PC-3 (cell line): ENCODE results near the gene LHX2.

ENCODE experiments used
- CTCF ChIP-seq: fragments of 300-600 bp; sonication (generic); conservative IDR thresholded peaks from 2 replicates; pipeline ENCODE4 v1.5.1; 2017; ENCODE audit warnings: antibody characterized with exemption, low read depth, mild to moderate bottlenecking, low read length
- EZH2 ChIP-seq: fragments of 300-600 bp; sonication (generic); IDR thresholded peaks from one replicate; pipeline ENCODE4 v1.6.1; 2017; ENCODE audit warnings: antibody characterized with exemption, mild to moderate bottlenecking, low read length; ENCODE audit not compliant: unreplicated experiment
- EZH2phosphoT487 ChIP-seq: fragments of 300-600 bp; sonication (generic); IDR thresholded peaks from 2 replicates; pipeline ENCODE4 v1.6.1; 2018; ENCODE audit warnings: mild to moderate bottlenecking, antibody characterized with exemption, low read length, borderline replicate concordance

DNA sequence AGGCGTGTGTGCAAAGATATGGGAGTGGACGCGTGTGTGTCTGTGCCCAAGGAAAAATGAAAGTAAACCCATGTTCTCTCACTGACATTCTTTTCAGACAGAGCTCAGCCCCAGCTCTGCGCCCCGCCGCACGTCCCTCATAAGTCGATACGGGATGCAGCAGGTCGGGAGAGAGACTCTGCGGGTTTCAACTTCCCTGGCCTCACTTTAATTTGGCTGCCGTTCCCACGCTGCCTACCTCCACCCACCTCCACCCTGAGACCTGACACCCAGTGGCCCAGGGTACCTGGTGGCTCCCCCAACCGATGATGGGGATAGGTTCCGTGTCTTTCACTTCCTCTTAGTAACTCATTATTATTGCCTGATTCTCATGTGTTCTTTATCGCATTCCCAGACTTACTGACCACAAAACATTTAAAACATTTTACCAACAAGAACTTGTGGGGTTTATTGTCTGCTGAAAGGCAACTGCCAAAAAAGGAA, 19.4 kb downstream of the LHX2 start:
- no peak for TF ChIP-seq CTCF
- TF ChIP-seq EZH2, result no peak
- no peak for TF ChIP-seq EZH2phosphoT487
